Measurements from ENCODE around the gene MYO18A. TPM values are rescaled to one million over a fixed set of nuclear protein-coding genes. Genes with fewer than 3 reads are reported as not detected.

The MYO18A gene
- total and polyA plus RNA-seq, 2 of the 4 experiments (the other 2 are of a cell fraction): 22.4 to 39.1 TPM

DNA sequence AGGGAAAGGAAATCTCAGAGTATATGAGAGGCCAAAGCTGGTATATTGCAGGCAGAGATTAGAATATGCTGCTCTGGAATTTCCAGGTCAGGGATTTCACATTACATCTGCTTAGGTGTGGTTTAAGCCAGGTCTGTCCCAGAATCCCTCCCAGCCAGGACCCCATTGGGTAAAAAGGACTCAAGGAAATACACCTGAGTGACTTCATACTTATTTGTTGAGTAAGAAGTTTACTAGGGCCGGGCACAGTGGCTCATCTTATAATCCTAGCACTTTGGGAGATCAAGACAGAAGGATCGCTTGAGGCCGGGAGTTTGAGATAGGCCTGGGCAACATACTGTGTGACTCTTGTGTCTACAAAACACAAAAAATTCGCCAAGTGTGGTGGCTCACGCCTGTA is 130.0 kb downstream of the MYO18A start:
- no peaks in the 10 kb centered on the region for H3K36me3 ChIP-seq (ENCODE audit: control insufficient read depth, insufficient read depth, low read length)
- H2BK20ac ChIP-seq (ENCODE audit: low read depth, low read length): no peak overlapping the region
- TF ChIP-seq CEBPB (IDR thresholded peaks at IDR 0.05; ENCODE audit: low read depth, low read length) (no peak), NFE2L2 (IDR thresholded peaks at IDR 0.05; ENCODE audit: low read depth, low read length) (no peak), MXI1 (IDR thresholded peaks at IDR 0.05; ENCODE audit: borderline replicate concordance, low read depth, low read length) (no peak), RFX5 (IDR thresholded peaks at IDR 0.05; ENCODE audit: low read depth, low read length) (no peak), MAFK (IDR thresholded peaks at IDR 0.05; ENCODE audit: low read depth, low read length) (no peak), MAZ (IDR thresholded peaks at IDR 0.05; ENCODE audit: borderline replicate concordance, low read depth, low read length) (no peak), FOS (IDR thresholded peaks at IDR 0.05; ENCODE audit: low read depth, low read length) (no peak), RCOR1 (IDR thresholded peaks at IDR 0.05; ENCODE audit: insufficient replicate concordance, low read length) (no peak), RAD21 (IDR thresholded peaks at IDR 0.05; ENCODE audit: low read length) (no peak), BHLHE40 (IDR thresholded peaks at IDR 0.05; ENCODE audit: low read depth, low read length) (no peak), POLR2A (IDR thresholded peaks at IDR 0.05; ENCODE audit: low read depth, low read length) (no peak), SMC3 (IDR thresholded peaks at IDR 0.05; ENCODE audit: low read depth, low read length) (no peak), CHD1 (IDR thresholded peaks at IDR 0.05; ENCODE audit: low read depth, low read length) (no peak)
- TF ChIP-seq, protein P1, sequence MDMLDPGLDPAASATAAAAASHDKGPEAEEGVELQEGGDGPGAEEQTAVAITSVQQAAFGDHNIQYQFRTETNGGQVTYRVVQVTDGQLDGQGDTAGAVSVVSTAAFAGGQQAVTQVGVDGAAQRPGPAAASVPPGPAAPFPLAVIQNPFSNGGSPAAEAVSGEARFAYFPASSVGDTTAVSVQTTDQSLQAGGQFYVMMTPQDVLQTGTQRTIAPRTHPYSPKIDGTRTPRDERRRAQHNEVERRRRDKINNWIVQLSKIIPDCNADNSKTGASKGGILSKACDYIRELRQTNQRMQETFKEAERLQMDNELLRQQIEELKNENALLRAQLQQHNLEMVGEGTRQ (IDR thresholded peaks at IDR 0.05; ENCODE audit: low read depth, low read length): no peak
- TF ChIP-seq, protein P2, sequence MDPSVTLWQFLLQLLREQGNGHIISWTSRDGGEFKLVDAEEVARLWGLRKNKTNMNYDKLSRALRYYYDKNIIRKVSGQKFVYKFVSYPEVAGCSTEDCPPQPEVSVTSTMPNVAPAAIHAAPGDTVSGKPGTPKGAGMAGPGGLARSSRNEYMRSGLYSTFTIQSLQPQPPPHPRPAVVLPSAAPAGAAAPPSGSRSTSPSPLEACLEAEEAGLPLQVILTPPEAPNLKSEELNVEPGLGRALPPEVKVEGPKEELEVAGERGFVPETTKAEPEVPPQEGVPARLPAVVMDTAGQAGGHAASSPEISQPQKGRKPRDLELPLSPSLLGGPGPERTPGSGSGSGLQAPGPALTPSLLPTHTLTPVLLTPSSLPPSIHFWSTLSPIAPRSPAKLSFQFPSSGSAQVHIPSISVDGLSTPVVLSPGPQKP (IDR thresholded peaks at IDR 0.05; ENCODE audit: borderline replicate concordance, low read depth, low read length): no peak
- TF ChIP-seq, protein P3, sequence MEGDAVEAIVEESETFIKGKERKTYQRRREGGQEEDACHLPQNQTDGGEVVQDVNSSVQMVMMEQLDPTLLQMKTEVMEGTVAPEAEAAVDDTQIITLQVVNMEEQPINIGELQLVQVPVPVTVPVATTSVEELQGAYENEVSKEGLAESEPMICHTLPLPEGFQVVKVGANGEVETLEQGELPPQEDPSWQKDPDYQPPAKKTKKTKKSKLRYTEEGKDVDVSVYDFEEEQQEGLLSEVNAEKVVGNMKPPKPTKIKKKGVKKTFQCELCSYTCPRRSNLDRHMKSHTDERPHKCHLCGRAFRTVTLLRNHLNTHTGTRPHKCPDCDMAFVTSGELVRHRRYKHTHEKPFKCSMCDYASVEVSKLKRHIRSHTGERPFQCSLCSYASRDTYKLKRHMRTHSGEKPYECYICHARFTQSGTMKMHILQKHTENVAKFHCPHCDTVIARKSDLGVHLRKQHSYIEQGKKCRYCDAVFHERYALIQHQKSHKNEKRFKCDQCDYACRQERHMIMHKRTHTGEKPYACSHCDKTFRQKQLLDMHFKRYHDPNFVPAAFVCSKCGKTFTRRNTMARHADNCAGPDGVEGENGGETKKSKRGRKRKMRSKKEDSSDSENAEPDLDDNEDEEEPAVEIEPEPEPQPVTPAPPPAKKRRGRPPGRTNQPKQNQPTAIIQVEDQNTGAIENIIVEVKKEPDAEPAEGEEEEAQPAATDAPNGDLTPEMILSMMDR (conservative IDR thresholded peaks at IDR 0.05; ENCODE audit: low read depth, low read length): no peak
- H3K27ac ChIP-seq (ENCODE audit: insufficient read depth, low read length): no peak overlapping the region
- H2BK120ac ChIP-seq (ENCODE audit: low read depth, low read length): no peak overlapping the region
- no peak overlapping the region for H3K4me3 ChIP-seq (ENCODE audit: insufficient read depth, low read depth, low read length)
- H3K4ac ChIP-seq (ENCODE audit: low read depth, low read length): no peak overlapping the region
- peaks cover 2% of the 10 kb centered on the region; the same call in 1 of the 2 replicates for H3K9me1 ChIP-seq (ENCODE audit: insufficient read depth, low read length)
- no peak overlapping the region for H4K91ac ChIP-seq (ENCODE audit: insufficient read depth, low read depth, low read length)
- H3K56ac ChIP-seq (ENCODE audit: extremely low read depth, insufficient read depth, low read length): no peak overlapping the region
- no peak overlapping the region for H3K23ac ChIP-seq (ENCODE audit: low read depth, low read length)
- BruUV-seq (replicated peaks): no TSS peak
- ChIA-PET CTCF (no interaction called here), POLR2A (ENCODE audit: unreplicated experiment) (no interaction called here)
- H2BK15ac ChIP-seq (ENCODE audit: low read depth, low read length): no peak overlapping the region
- in situ Hi-C loops (cut with MboI; ENCODE audit: low sequenced_read_pairs): no loop called here
- no peaks in the 10 kb centered on the region for H4K20me1 ChIP-seq (ENCODE audit: insufficient read depth, low read length)
- intact Hi-C loops (cut with micrococcal nuclease): no loop called here
- no peak overlapping the region for H3K9ac ChIP-seq (ENCODE audit: low read depth, low read length)
- no peak overlapping the region for H4K5ac ChIP-seq (ENCODE audit: low read depth, low read length)
- H2AFZ ChIP-seq (replicated peaks; ENCODE audit: low read length, poor library complexity): no peak overlapping the region
- H2AK9ac ChIP-seq (replicated peaks; ENCODE audit: low read depth, low read length, poor library complexity): no peak overlapping the region
- no CpG with 5 or more reads among the region's 5 CpGs for WGBS, 2 experiments (ENCODE audit: extremely low coverage in 2 of 2, insufficient read length in 1 of 2)
- H3K18ac ChIP-seq (ENCODE audit: low read depth, low read length): no peak overlapping the region
- H2AK5ac ChIP-seq (ENCODE audit: low read depth, low read length): no peak overlapping the region
- H2BK5ac ChIP-seq (ENCODE audit: low read depth, low read length, poor library complexity, severe bottlenecking): no peak overlapping the region
- H4K8ac ChIP-seq (ENCODE audit: low read depth in 2 of 2, low read length in 2 of 2): no peak overlapping the region
- H3K27me3 ChIP-seq (ENCODE audit: control insufficient read depth, insufficient read depth, low read length): peaks cover 81% of the 10 kb centered on the region
- DNase-seq (no peak), ATAC-seq (ENCODE audit: low read depth) (no peak)
- H3K4me1 ChIP-seq (ENCODE audit: control insufficient read depth, insufficient read depth, low read length): no peaks in the 10 kb centered on the region
- dilution Hi-C loops (cut with HindIII; ENCODE audit: low sequenced_read_pairs, unreplicated experiment): no loop called here
- H3K79me1 ChIP-seq (ENCODE audit: low read depth in 1 of 2, low read length in 2 of 2): no peaks in the 10 kb centered on the region
- H3K4me2 ChIP-seq (ENCODE audit: low read depth, low read length): no peak overlapping the region
- no peak overlapping the region for H3K14ac ChIP-seq (replicated peaks; ENCODE audit: low read depth, low read length)
- H3K9me3 ChIP-seq (ENCODE audit: control insufficient read depth, insufficient read depth, low read length): no peaks in the 10 kb centered on the region; the same call in 1 of the 2 replicates

Measured in IMR-90 (cell line).